ENCODE measurements around the gene PURB.

Gene PURB

GRCh38 chr7:44918029-44918428 is 32.7 kb upstream of the PURB start:
- no peaks in the 10 kb centered on the region for H3K9me2 ChIP-seq (replicated peaks; ENCODE audit: insufficient read depth, low read length)
- H3K9ac ChIP-seq (ENCODE audit: low read length): no peak overlapping the region
- no peak overlapping the region for H2AFZ ChIP-seq (ENCODE audit: low read length)
- no peaks in the 10 kb centered on the region for H3K79me2 ChIP-seq (ENCODE audit: low read length)
- no peaks in the 10 kb centered on the region for H3K9me3 ChIP-seq (replicated peaks; ENCODE audit: insufficient read depth, low read length)
- H3K27me3 ChIP-seq (replicated peaks; ENCODE audit: insufficient read depth, low read length): no peaks in the 10 kb centered on the region
- no peak overlapping the region for H3K4me2 ChIP-seq (ENCODE audit: low read depth, low read length)
- TF ChIP-seq EZH2phosphoT487 (IDR thresholded peaks at IDR 0.05; ENCODE audit: low read length) (no peak), EZH2 (optimal IDR thresholded peaks at IDR 0.05; ENCODE audit: low read depth, low read length) (no peak)
- TF ChIP-seq, protein P1, sequence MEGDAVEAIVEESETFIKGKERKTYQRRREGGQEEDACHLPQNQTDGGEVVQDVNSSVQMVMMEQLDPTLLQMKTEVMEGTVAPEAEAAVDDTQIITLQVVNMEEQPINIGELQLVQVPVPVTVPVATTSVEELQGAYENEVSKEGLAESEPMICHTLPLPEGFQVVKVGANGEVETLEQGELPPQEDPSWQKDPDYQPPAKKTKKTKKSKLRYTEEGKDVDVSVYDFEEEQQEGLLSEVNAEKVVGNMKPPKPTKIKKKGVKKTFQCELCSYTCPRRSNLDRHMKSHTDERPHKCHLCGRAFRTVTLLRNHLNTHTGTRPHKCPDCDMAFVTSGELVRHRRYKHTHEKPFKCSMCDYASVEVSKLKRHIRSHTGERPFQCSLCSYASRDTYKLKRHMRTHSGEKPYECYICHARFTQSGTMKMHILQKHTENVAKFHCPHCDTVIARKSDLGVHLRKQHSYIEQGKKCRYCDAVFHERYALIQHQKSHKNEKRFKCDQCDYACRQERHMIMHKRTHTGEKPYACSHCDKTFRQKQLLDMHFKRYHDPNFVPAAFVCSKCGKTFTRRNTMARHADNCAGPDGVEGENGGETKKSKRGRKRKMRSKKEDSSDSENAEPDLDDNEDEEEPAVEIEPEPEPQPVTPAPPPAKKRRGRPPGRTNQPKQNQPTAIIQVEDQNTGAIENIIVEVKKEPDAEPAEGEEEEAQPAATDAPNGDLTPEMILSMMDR (IDR thresholded peaks at IDR 0.05; ENCODE audit: low read length): no peak
- DNase-seq: no peak
- H3K36me3 ChIP-seq (replicated peaks; ENCODE audit: insufficient read depth, low read length): no peaks in the 10 kb centered on the region
- H3K4me1 ChIP-seq (ENCODE audit: low read length): no peaks in the 10 kb centered on the region
- no peaks in the 10 kb centered on the region for H3F3A ChIP-seq (ENCODE audit: insufficient read depth, low read length)
- no peak overlapping the region for H3K27ac ChIP-seq (ENCODE audit: low read length)
- no peaks in the 10 kb centered on the region for H4K20me1 ChIP-seq (ENCODE audit: insufficient read depth, low read length)
- no peak overlapping the region for H3K4me3 ChIP-seq (ENCODE audit: low read length)

- H3K27me3 ChIP-seq (replicated peaks; ENCODE audit: insufficient read depth, low read length): no peaks in the 10 kb centered on the region
- no peak overlapping the region for H3K4me2 ChIP-seq (ENCODE audit: low read depth, low read length)
- no peak overlapping the region for H3K4me3 ChIP-seq (ENCODE audit: low read length)
- H2AFZ ChIP-seq (ENCODE audit: low read length): no peak overlapping the region
- H3K27ac ChIP-seq (ENCODE audit: low read length): no peak overlapping the region
- H3K36me3 ChIP-seq (replicated peaks; ENCODE audit: insufficient read depth, low read length): no peaks in the 10 kb centered on the region
- no peaks in the 10 kb centered on the region for H3K4me1 ChIP-seq (ENCODE audit: low read length)
- H4K20me1 ChIP-seq (ENCODE audit: insufficient read depth, low read length): no peaks in the 10 kb centered on the region
- H3K79me2 ChIP-seq (ENCODE audit: low read length): no peaks in the 10 kb centered on the region
- no peaks in the 10 kb centered on the region for H3K9me2 ChIP-seq (replicated peaks; ENCODE audit: insufficient read depth, low read length)
- no peaks in the 10 kb centered on the region for H3F3A ChIP-seq (ENCODE audit: insufficient read depth, low read length)
- TF ChIP-seq, protein P1 (IDR thresholded peaks at IDR 0.05; ENCODE audit: low read length): no peak
- no peak for DNase-seq
- no peaks in the 10 kb centered on the region for H3K9me3 ChIP-seq (replicated peaks; ENCODE audit: insufficient read depth, low read length)
- no peak overlapping the region for H3K9ac ChIP-seq (ENCODE audit: low read length)
Measured at GRCh38 chr7:44917465-44917864, 32.1 kb upstream of the PURB start.

GRCh38 chr7:44914992-44915607 is 29.8 kb upstream of the PURB start:
- H3K4me1 ChIP-seq (ENCODE audit: low read length): no peaks in the 10 kb centered on the region
- H3K27me3 ChIP-seq (replicated peaks; ENCODE audit: insufficient read depth, low read length): no peaks in the 10 kb centered on the region
- H3K4me2 ChIP-seq (ENCODE audit: low read depth, low read length): no peak overlapping the region
- H3K9ac ChIP-seq (ENCODE audit: low read length): no peak overlapping the region
- no peaks in the 10 kb centered on the region for H4K20me1 ChIP-seq (ENCODE audit: insufficient read depth, low read length)
- no peak overlapping the region for H3K27ac ChIP-seq (ENCODE audit: low read length)
- H3K9me3 ChIP-seq (replicated peaks; ENCODE audit: insufficient read depth, low read length): no peaks in the 10 kb centered on the region
- no peak overlapping the region for H3K4me3 ChIP-seq (ENCODE audit: low read length)
- H3K36me3 ChIP-seq (replicated peaks; ENCODE audit: insufficient read depth, low read length): no peaks in the 10 kb centered on the region
- H2AFZ ChIP-seq (ENCODE audit: low read length): no peak overlapping the region
- H3F3A ChIP-seq (ENCODE audit: insufficient read depth, low read length): no peaks in the 10 kb centered on the region
- H3K9me2 ChIP-seq (replicated peaks; ENCODE audit: insufficient read depth, low read length): no peaks in the 10 kb centered on the region
- no peaks in the 10 kb centered on the region for H3K79me2 ChIP-seq (ENCODE audit: low read length)
- no peak for DNase-seq
- TF ChIP-seq, protein P1 (IDR thresholded peaks at IDR 0.05; ENCODE audit: low read length): no peak
- TF ChIP-seq EZH2phosphoT487 (IDR thresholded peaks at IDR 0.05; ENCODE audit: low read length) (no peak), EZH2 (optimal IDR thresholded peaks at IDR 0.05; ENCODE audit: low read depth, low read length) (no peak)
